Stimulated activated CD8-positive, alpha-beta memory T cell treated with anti-CD3 and anti-CD28 coated beads, Interleukin-4, amount 100 ng/mL, for 48 hours (primary cell): Measurements from ENCODE around the gene BORCS5.
"Not testable (repeated sequence)": the region's sequence is repeated elsewhere in the genome, so short reads cannot be mapped to it uniquely, and the experiment has no call there.

ENCODE experiments used
- DNase-seq: peaks from one replicate; pipeline ENCODE4 v3.0.0-alpha.2; 2020

The BORCS5 gene

DNA sequence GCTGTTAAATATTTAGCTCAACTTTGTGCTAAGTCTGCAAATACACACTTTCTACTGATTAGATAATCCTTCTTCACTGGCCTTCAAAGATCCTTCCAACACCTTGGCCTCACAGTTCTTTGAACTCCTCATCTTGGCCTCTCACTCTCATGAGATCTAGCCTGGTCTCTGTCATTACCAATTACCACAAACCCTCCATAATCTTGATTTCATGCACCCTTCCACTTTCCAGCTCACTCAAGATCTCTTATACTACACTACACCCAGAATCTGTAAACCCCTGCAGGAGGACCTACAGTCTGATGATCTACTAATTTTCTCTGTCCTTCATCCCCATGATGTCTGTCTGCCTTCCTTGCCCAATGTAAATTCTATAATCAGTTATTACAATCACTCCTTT lies 134.7 kb downstream of the BORCS5 start:
- no peak for DNase-seq

DNA sequence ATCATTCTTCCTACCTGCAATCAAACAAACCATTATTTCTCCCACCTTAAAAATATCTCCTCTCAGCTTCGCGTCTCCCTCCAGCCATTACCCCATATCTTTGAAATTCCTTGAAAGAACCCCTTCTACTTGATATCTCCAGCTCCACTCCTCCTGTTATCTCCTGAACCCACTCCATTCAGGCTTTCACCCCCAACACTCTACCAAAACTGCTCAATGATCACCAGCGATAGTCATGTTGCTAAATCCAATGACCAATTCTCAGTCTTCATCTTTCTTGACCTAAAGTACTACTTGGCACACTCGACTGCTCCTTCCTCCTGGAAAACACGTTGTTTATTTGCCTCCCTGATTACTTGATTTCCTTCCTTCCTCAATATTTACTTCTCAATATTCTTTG lies 135.7 kb downstream of the BORCS5 start:
- DNase-seq: no peak

DNA sequence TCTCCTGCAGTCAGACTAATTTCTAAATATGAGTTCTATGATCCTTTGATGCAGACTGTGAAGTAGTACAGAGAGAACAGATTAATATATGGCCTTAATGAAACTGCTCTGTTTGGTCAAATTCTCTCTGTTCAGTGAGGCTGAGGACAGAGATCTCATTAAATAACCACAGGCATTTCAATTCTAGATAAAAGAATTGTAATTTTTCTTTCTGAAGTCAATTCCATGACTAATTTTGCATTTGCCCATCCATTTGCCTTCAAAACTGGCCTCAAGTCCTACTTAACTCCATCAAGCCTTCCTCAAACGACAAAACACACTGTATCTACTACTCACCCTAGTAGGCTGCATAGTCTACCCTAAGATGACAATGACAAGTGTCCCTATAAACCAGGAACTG lies 138.7 kb downstream of the BORCS5 start:
- DNase-seq: no peak

DNA sequence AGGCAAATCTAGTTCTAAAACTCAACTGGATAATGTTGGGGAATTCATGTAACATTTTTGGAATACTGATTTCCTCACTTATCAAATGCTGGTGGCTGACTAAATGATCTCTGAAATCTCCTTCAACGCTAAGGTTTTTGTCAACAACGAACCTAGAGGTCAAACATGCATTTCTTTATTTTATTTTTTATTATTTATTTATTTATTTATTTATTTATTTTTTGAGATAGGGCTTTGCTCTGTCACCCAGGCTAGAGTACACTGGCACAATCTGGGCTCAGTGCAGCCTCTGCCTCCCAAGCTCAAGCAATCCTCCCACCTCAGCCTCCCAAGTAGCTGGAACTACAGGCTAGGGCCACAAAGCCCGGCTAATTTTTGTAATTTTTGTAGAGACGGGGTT lies 141.3 kb downstream of the BORCS5 start:
- no peak for DNase-seq

DNA sequence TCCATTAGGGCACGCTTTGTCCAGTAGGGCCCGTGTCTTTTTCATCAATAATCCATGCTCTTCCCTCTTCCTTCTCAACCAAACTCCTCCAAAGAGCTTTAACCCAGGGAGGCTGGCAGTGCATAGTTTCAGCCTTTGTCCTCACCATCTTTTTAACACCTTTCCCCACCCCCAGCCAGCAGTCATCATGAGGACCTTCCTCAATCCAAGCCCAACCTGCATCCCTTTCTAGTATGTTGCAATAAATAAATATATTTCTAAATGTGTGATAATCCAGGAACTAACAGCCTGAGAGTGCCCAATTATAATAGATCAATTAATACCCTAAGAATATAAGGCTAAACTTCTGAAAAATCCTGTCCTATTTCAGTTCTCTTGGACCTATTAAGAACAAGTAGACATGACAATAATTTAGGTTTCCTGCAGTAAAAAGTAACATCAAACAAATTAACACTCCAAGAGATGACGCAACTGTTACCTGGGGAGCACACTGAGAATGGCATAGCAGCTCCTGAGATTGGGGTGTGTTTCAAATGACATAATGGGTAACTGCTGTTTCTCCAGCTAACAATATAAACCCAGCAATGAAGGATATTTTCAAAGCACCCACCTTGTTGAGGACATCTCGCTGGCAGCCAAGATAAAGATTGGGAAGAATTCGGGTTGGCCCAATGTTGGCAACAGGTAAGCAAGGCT lies 143.2 kb downstream of the BORCS5 start:
- DNase-seq: no peak

DNA sequence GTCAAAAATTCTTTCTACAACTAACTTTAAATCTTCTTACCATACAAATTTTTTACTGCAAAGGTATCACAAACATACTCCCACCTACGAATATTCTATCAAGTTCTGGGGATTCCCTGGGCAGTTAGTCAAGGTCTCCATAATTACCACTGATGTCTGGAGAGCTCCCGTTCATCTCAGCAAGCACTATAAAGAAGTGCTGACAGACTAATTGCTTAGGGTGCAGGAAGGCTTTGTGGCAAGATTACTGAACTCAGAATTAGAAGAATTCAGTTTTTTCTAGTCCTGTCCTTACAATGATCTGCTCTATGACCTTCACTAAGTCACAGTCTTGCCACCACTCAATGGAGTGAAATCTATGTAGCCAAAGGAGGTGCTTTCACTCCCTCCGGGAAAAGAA lies 144.2 kb downstream of the BORCS5 start:
- DNase-seq: no peak

DNA sequence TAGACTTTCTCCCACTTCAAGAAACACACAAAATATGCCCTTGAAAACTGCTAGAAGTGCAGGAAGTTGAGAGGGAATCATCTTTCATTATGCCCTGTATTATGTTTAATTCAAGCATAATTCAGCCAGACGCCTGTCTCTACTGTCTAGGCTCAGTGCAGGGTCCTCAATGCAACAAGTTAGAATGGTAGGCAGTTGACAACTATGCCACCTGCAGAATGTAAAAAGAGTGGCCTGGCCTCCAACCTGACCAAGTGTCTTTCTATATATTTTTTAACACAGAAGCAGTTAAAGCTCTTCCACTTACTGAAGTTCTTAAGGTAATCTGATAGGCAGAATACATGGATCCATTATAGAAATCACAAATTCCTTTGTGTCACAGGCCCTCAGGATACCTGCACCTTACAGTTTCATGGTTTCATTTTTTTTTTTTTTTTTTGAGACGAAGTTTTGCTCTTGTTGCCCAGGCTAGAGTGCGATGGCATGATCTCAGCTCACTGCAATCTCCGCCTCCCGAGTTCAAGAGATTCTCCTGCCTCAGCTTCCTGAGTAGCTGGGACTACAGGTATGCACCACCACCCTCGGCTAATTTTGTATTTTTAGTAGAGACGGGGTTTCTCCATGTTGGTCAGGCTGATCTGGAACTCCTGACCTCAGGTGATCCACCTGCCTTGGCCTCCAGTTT lies 145.4 kb downstream of the BORCS5 start:
- not testable (repeated sequence) for DNase-seq

DNA sequence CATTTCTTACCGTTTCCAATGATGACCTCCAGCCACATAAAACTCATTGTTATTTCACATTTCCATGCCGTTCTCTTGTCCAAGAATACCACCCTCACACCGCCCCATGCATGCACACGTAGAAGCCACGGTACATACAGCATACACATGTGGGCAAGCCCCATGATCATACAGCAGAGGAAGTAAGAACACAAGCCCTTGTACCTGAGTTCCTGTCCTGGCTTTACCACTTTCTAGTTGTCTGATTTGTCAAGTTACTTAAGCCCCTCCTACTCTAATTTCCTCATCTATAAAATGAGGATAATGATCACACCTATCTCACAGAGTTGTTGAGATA lies 145.9 kb downstream of the BORCS5 start:
- DNase-seq: no peak

DNA sequence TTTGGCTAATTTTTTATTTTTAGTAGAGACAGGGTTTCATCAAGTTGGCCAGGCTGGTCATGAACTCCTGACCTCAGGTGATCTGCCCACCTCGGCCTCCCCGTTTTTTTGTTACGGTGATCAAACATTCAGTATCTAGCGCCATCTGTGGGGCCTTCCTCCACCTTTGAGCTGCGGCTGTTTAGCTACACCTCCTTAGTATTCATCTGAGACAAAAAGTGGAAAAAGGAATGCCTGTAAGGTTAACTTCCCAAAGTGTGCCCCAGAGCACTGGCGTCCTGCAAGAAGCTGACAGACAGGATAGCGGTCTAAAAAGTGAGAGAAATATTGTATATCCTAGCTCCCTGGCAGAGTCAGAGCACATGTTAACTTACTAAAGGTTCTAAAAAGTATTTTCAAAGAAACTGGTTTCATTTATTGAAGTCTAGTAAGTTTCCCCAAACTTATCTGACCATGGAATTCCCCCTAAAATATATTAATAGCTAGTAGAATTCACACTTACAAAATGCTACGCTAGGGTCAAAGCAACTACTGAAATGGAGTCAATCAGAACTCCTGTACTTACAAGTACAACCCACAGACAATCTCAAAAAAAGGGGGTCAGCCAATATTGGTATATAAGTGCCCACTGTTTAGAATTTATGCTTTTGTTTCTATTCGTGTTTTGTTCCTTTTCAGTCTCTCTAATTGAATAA lies 146.7 kb downstream of the BORCS5 start:
- peak; percentile 55 for DNase-seq

DNA sequence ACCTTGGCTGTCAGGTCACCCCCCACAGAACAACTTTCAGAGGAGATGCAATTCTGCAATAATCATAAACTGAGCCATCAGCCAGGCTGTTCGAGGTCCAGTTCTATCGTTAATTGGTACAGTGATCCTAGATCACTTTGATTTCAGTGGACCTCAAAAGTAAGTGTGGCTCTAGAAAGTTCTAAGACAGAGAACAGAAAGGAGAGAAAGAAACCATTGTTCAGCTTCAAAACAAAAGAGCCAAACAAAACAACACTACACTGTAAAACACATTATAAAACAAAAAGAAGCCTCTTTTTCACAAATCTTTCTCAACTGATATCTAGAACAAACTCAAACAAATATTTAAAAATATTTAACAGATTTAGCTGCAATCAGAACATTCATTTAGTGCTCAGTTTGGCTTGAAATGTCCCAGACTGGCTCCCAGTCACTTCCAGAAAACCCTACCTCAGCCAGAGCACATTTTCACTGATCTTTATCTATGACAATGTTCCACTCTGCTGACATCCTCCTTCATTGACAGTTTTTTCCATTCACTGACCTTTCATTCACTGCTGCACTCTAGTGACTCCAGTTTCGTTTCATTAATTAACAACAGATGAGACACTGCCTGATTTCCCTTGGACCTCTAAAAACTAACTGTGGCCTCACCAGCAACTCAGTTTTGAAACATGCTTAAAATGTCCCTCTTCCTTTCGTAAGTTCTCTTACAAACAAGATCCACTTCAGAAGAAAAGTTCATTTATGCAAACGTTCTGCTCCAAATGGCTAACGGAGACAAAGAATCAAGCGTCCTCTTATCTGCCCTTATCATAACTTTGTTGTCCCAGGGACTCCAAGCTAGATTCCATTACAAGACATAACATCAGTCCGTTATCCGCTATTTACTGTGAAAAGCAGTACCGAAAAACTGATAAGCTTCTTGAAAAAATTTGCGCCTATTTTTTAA lies 148.9 kb downstream of the BORCS5 start:
- DNase-seq: no peak

DNA sequence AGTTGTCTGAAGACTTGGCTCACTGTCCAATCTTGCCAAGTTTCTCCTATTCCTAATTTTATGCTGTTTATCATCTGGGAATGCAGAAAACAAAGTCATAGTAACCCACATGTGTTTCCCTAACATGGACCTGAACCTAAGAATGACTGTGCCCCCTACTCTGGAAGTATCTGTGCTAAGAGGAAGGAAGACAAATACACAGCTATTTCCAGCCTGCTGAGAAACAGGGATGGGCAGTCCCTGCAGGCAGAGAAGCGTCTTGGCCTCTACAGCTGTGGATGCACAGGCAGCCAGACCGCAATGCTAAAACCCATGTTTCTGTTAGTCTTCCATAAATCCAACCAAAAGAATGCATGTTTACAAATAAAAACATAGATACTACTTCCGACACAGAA lies 149.6 kb downstream of the BORCS5 start:
- no peak for DNase-seq

DNA sequence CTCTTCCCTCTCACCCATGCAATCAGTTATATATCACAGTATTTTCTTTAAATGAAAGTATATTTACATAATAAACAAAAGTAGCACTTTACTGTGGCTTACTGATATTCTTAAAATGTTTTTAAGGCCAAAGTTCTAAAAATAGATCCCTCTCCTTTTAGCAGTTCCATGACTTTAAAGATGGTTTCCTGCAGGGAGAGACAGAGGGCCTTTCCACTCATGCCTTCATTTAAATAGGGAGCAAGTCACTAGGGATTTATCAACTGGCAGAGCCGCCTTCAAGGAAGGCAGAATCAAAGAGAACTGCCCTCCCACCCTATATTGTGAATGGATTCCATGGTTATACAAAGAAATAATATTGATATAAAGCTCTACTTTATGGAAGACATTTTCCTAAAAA lies 150.2 kb downstream of the BORCS5 start:
- no peak for DNase-seq

DNA sequence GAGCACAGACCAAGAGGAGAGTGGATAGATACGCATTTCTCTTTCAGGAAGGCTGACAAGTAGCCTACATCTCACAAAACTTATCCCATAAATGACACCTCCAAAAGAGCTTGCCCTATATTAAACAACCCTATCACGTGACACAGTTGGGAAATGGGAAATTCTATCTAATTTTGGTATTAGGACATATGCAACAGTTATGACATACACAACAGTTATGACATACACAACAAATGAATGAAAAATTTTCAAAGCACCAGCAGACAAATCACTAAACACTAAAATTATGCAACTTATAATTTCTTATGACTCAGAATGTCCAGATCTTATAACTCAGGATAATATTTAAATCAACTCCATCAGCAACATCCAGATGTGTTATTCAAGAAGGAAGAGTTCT lies 151.7 kb downstream of the BORCS5 start:
- DNase-seq: no peak

DNA sequence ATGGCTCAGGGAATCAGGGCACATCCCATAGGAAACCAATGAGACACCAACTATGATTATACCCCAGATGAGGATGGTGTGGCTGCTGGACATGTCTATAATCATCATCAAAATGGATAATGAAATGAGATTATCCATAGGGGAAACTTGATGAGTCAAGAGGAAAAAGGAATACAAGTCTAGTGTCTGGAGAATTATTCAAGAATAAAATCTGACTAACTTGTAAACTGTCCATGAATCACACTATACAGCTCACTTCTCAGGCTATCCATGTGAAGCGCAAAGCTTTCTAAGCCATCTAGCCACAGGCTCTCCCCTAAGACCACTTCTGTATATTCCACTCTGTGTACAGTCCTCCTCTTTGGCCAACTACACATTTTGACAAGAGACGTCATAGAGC lies 153.3 kb downstream of the BORCS5 start:
- DNase-seq: no peak

DNA sequence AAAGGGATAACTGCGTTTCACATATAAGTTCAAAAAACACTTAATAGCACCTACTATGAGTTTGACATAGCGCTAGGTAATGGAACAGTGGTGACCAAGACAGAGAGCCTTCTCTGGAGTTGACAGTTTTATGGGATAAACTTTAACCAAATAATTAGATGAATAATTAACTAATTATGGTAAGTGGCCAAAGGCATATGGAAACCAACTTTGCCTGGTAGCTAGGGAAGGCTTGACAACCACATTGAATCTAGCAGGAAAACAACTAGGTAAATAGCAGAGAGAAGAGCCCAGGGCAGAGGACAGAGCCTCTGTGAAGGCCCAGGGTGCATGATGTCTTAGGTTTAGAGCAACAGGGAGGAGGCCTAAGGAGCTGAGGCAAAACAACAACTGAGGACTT lies 153.7 kb downstream of the BORCS5 start:
- DNase-seq: no peak

DNA sequence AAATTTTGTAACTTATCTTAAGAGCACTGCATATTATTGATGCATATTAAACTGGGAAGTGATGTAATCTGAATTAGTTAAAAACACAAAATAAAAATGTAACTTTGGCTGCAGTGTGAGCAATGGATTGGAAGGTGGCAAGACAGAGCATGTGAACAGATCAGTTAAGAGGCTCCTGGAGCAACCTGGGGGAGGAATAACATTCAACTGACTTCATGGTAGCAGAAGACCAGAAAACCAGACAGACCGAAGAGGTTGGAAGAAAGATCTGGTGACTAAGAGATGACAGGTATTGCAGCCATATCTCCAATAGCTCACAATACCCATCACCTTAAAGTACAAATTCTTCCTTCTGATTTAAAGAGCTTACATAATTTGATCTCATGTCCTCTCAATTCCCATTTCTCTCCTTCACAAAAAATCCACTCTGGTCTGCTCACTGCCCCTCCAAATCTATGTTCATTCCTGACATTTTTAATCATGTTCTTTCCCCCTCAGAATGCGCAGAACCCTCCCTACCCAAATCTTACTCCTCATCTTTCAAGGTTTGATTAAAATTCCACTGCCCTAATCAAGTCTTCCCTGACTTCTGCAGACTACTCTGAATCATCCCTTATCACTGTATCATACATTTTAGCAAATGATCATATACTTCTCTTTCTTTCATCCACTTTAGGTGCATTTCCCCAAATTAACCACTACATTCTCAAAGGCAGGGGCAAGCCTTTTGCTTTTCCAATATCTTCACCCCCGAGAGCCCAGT lies 154.3 kb downstream of the BORCS5 start:
- DNase-seq: no peak

DNA sequence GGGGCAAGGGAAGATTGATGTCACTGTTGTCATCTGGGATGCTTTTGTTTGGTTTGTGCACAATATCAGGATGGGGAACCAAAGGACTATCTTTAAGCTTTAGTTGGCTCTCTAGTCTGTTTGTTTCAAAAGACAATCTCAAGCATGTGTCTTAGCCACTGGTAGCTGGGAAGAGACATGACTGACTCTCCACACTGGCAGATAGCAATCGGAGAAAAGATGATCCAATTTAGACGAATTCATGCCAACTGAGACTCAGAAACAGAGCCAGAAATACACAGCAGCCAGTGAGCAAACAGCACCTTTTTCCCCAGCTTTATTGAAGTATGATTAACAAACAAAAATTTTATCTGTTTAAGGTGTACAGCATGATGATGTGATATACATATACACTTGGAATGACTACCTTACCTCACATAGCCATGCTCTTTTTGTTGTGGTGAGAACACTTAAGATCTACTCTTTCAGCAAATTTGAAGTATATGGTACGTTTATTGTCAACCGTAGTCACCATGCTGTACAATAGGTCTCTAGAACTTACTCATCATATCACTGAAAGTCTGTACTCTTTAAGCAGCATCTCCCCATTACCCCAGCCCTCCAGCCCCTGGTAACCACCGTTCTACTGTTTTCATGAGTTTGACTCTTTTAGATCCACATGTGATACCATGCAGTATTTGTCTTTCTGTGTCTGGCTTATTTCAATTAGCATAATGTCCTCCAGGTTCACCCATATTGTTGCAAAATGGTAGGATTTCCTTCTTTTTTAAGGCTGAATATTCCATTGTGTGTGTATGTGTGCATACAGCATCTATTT lies 155.2 kb downstream of the BORCS5 start:
- DNase-seq: peak; percentile 52

DNA sequence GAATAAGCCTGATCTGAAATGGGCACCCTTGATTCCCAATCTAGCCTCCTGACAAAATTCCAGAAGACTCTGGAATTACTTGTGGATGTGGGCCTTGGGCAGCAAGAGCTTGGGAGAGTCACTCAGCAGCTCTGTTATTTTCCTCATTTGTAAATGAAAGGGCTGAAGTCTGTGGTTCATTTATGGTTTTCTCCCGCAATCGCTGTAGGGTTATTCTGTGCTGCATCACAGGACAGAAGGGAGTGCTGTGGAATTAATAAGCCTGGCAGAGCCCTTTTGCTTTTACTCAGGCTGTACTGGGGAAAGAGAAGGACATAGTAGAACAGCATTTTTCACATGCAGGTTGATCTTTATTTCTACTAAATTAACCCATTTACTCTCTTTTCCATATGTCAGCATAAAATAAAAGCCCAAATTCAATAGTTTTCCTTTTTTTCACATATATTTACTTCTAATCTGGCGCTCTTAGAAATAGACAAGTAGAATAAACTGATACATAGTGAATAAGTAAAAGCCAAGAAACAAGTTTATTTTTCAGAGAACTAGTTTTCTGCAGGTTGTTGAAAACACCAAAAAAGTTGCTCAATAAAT lies 156.6 kb downstream of the BORCS5 start:
- no peak for DNase-seq

DNA sequence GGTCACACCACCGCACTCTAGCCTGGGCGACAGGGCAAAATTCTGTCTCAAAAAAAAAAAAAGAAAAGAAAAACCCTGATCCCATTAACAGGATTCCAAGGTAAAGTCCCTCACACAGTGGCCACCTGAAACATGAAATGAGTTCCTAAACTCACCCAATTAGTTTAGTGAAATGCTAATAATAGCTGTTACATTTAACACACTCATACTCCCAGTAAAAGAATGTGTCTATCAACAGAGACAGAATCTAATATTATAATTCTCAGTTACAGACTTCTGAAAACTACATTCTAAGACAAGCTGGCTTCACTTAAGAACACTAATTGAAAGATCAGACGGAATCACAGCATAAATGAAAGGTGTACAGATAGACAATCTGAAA lies 161.6 kb downstream of the BORCS5 start:
- DNase-seq: no peak

DNA sequence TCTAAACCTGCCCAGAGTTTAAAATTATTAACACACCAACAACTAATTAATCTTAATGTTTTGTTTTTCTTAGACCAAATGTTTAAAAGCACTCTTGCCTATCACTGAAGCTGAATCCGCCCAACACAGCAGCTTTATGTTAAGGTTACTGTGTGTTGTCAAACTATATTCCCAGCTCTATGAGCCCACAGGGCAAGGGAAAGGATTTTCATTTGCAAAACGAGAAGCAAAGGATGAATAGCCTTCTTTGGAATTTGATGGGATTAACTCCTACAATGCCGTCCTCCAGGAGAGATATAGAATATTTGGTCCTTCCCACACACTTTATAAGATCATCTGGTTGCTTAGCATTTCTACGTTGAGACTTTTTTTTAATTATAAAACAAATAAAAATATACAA lies 162.0 kb downstream of the BORCS5 start:
- DNase-seq: no peak
